ENCODE measurements around the gene DNAH9. TPM values are rescaled to one million over a fixed set of nuclear protein-coding genes. Genes with fewer than 3 reads are reported as not detected.

Gene DNAH9
- total and polyA plus RNA-seq, 4 donors = under 0.01 to 0.09 TPM; not detected in 2

- H3K27ac ChIP-seq (ENCODE audit: low read depth in 1 of 2, low read length in 2 of 2) = no peak overlapping the region
- H3K27me3 ChIP-seq (ENCODE audit: control insufficient read depth in 4 of 4, insufficient read depth in 4 of 4, low read length in 3 of 4) = peaks cover 0 to 5% (median 0%) of the 10 kb centered on the region in 4 donors
- WGBS = 86% methylated on average over 18 of the region's 18 CpGs
- peaks cover 0 to 5% (median 4%) of the 10 kb centered on the region in 4 donors for H3K4me1 ChIP-seq (ENCODE audit: control insufficient read depth in 4 of 4, insufficient read depth in 4 of 4, low read length in 3 of 4)
- no peak for DNase-seq (ENCODE audit: low spot score)
- H3K36me3 ChIP-seq (ENCODE audit: control insufficient read depth in 4 of 4, insufficient read depth in 3 of 4, low read depth in 1 of 4, low read length in 3 of 4) = no peaks in the 10 kb centered on the region
- no peak overlapping the region for H3K4me3 ChIP-seq (ENCODE audit: low read depth in 1 of 3, low read length in 3 of 3)
- no peak overlapping the region for H3K9ac ChIP-seq (ENCODE audit: low read depth in 1 of 2, low read length in 2 of 2)
- H3K9me3 ChIP-seq (ENCODE audit: control insufficient read depth in 4 of 4, low read length in 3 of 4) = no peaks in the 10 kb centered on the region
- TF ChIP-seq, protein P1, sequence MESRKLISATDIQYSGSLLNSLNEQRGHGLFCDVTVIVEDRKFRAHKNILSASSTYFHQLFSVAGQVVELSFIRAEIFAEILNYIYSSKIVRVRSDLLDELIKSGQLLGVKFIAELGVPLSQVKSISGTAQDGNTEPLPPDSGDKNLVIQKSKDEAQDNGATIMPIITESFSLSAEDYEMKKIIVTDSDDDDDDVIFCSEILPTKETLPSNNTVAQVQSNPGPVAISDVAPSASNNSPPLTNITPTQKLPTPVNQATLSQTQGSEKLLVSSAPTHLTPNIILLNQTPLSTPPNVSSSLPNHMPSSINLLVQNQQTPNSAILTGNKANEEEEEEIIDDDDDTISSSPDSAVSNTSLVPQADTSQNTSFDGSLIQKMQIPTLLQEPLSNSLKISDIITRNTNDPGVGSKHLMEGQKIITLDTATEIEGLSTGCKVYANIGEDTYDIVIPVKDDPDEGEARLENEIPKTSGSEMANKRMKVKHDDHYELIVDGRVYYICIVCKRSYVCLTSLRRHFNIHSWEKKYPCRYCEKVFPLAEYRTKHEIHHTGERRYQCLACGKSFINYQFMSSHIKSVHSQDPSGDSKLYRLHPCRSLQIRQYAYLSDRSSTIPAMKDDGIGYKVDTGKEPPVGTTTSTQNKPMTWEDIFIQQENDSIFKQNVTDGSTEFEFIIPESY (IDR thresholded peaks at IDR 0.05) = no peak
- TF ChIP-seq CTCF (IDR thresholded peaks at IDR 0.05; ENCODE audit: low read depth, low read length, missing input control) (no peak), HNF4A (conservative IDR thresholded peaks at IDR 0.05) (no peak), JUND (IDR thresholded peaks at IDR 0.05) (no peak), TAF1 (conservative IDR thresholded peaks at IDR 0.05) (no peak), YY1 (IDR thresholded peaks at IDR 0.05) (no peak)
Observed at GRCh38 chr17:11639736-11640462, 41.6 kb downstream of the DNAH9 start.

GRCh38 chr17:11640463-11640814 lies 42.2 kb downstream of the DNAH9 start:
- Histone ChIP-seq H3K4me3 (ENCODE audit: low read depth in 1 of 3, low read length in 3 of 3) (no peak overlapping the region), H3K4me1 (ENCODE audit: control insufficient read depth in 4 of 4, insufficient read depth in 4 of 4, low read length in 3 of 4) (peaks cover 0 to 5% (median 4%) of the 10 kb centered on the region in 4 donors), H3K9ac (ENCODE audit: low read depth in 1 of 2, low read length in 2 of 2) (no peak overlapping the region), H3K9me3 (ENCODE audit: control insufficient read depth in 4 of 4, low read length in 3 of 4) (no peaks in the 10 kb centered on the region), H3K27ac (ENCODE audit: low read depth in 1 of 2, low read length in 2 of 2) (no peak overlapping the region), H3K36me3 (ENCODE audit: control insufficient read depth in 4 of 4, insufficient read depth in 3 of 4, low read depth in 1 of 4, low read length in 3 of 4) (no peaks in the 10 kb centered on the region), H3K27me3 (ENCODE audit: control insufficient read depth in 4 of 4, insufficient read depth in 4 of 4, low read length in 3 of 4) (peaks cover 0 to 5% (median 0%) of the 10 kb centered on the region in 4 donors)
- DNase-seq (ENCODE audit: low spot score) = no peak
- 67% methylated on average over 2 of the region's 2 CpGs for WGBS
- TF ChIP-seq NR2F2 (IDR thresholded peaks at IDR 0.05) = no peak
- TF ChIP-seq, protein P2, sequence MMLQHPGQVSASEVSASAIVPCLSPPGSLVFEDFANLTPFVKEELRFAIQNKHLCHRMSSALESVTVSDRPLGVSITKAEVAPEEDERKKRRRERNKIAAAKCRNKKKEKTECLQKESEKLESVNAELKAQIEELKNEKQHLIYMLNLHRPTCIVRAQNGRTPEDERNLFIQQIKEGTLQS (IDR thresholded peaks at IDR 0.05) = no peak

GRCh38 chr17:11641521-11642275 lies 43.4 kb downstream of the DNAH9 start:
- Histone ChIP-seq H3K27me3 (ENCODE audit: control insufficient read depth in 4 of 4, insufficient read depth in 4 of 4, low read length in 3 of 4) (peaks cover 0 to 5% (median 0%) of the 10 kb centered on the region in 4 donors), H3K9ac (ENCODE audit: low read depth in 1 of 2, low read length in 2 of 2) (no peak overlapping the region), H3K9me3 (ENCODE audit: control insufficient read depth in 4 of 4, low read length in 3 of 4) (no peaks in the 10 kb centered on the region), H3K36me3 (ENCODE audit: control insufficient read depth in 4 of 4, insufficient read depth in 3 of 4, low read depth in 1 of 4, low read length in 3 of 4) (no peaks in the 10 kb centered on the region), H3K4me1 (ENCODE audit: control insufficient read depth in 4 of 4, insufficient read depth in 4 of 4, low read length in 3 of 4) (peaks cover 0 to 5% (median 4%) of the 10 kb centered on the region in 4 donors), H3K27ac (ENCODE audit: low read depth in 1 of 2, low read length in 2 of 2) (no peak overlapping the region), H3K4me3 (ENCODE audit: low read depth in 1 of 3, low read length in 3 of 3) (no peak overlapping the region)
- 84% methylated on average over 11 of the region's 11 CpGs for WGBS
- no peak for DNase-seq (ENCODE audit: low spot score)
- TF ChIP-seq TAF1 (conservative IDR thresholded peaks at IDR 0.05) = no peak
- no peak for TF ChIP-seq RXRA (IDR thresholded peaks at IDR 0.05)
- TF ChIP-seq RAD21 (IDR thresholded peaks at IDR 0.05) = no peak
- TF ChIP-seq FOXA1 (IDR thresholded peaks at IDR 0.05) = no peak
- TF ChIP-seq JUND (IDR thresholded peaks at IDR 0.05) = no peak
- TF ChIP-seq, protein P1 (IDR thresholded peaks at IDR 0.05) = no peak
- no peak for TF ChIP-seq SP1 (IDR thresholded peaks at IDR 0.05)
- TF ChIP-seq HNF4A (conservative IDR thresholded peaks at IDR 0.05) = no peak
- no peak for TF ChIP-seq NR2F2 (IDR thresholded peaks at IDR 0.05)
- TF ChIP-seq, protein P3, sequence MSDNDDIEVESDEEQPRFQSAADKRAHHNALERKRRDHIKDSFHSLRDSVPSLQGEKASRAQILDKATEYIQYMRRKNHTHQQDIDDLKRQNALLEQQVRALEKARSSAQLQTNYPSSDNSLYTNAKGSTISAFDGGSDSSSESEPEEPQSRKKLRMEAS (IDR thresholded peaks at IDR 0.05) = no peak
- no peak for TF ChIP-seq GABPA (IDR thresholded peaks at IDR 0.05 in 1 of 2, conservative IDR thresholded peaks at IDR 0.05 in 1 of 2)
- TF ChIP-seq, protein P2 (IDR thresholded peaks at IDR 0.05) = no peak
- no peak for TF ChIP-seq EGR1 (IDR thresholded peaks at IDR 0.05; ENCODE audit: low read depth in 2 of 2)
- no peak for TF ChIP-seq CTCF (IDR thresholded peaks at IDR 0.05; ENCODE audit: low read depth, low read length, missing input control)
- TF ChIP-seq HNF4G (IDR thresholded peaks at IDR 0.05) = no peak

All from liver (tissue), 9 donors.